Liver (tissue), 9 donors: Measurements from ENCODE around the gene CCDC200. TPM values are rescaled to one million over a fixed set of nuclear protein-coding genes. Genes with fewer than 3 reads are reported as not detected.
"Not testable (repeated sequence)": the region's sequence is repeated elsewhere in the genome, so short reads cannot be mapped to it uniquely, and the experiment has no call there.

ENCODE experiments used
- DNase-seq: peaks from one replicate; pipeline ENCODE4 v3.0.0-alpha.2; 2017; ENCODE audit warnings: low spot score
- H3K27ac ChIP-seq, 2 donors: one replicate each; pipeline ENCODE4 v1.7.0; 2013; ENCODE audit warnings: inconsistent platforms in 2 of 2, low read length in 2 of 2, control low read depth in 1 of 2, low read depth in 1 of 2, mild to moderate bottlenecking in 1 of 2
- H3K27me3 ChIP-seq, 4 donors: one replicate each; pipeline versions ENCODE4 v1.6.1 to v1.7.0; 2013; ENCODE audit warnings: low read length in 3 of 4, inconsistent platforms in 1 of 4, mild to moderate bottlenecking in 1 of 4, moderate library complexity in 1 of 4; ENCODE audit not compliant: control insufficient read depth in 4 of 4, insufficient read depth in 4 of 4
- H3K36me3 ChIP-seq, 4 donors: one replicate each; pipeline versions ENCODE4 v1.6.1 to v1.7.0; 2013; ENCODE audit warnings: low read length in 3 of 4, mild to moderate bottlenecking in 3 of 4, low read depth in 1 of 4, moderate library complexity in 1 of 4; ENCODE audit not compliant: control insufficient read depth in 4 of 4, insufficient read depth in 3 of 4
- H3K4me1 ChIP-seq, 4 donors: one replicate each; pipeline versions ENCODE4 v1.6.1 to v1.7.0; 2013; ENCODE audit warnings: low read length in 3 of 4, mild to moderate bottlenecking in 3 of 4, moderate library complexity in 1 of 4; ENCODE audit not compliant: control insufficient read depth in 4 of 4, insufficient read depth in 4 of 4
- H3K4me3 ChIP-seq, 3 donors: one replicate each; pipeline versions ENCODE4 v1.6.1 to v1.7.0; 2013; ENCODE audit warnings: low read length in 3 of 3, control low read depth in 1 of 3, low read depth in 1 of 3, mild to moderate bottlenecking in 1 of 3
- H3K9ac ChIP-seq, 2 donors: one replicate each; pipeline ENCODE4 v1.7.0; 2013; ENCODE audit warnings: low read length in 2 of 2, mild to moderate bottlenecking in 2 of 2, moderate library complexity in 2 of 2, control low read depth in 1 of 2, low read depth in 1 of 2
- H3K9me3 ChIP-seq, 4 donors: one replicate each; pipeline versions ENCODE4 v1.6.1 to v1.7.0; 2013; ENCODE audit warnings: low read length in 3 of 4; ENCODE audit not compliant: control insufficient read depth in 4 of 4
- ATF3 ChIP-seq: IDR thresholded peaks from 2 replicates; pipeline ENCODE4 v1.6.1; 2016; ENCODE audit warnings: antibody characterized with exemption
- EGR1 ChIP-seq, 2 donors: IDR thresholded peaks; 2 replicates each; pipeline ENCODE4 v1.6.1; 2016 to 2018; ENCODE audit warnings: antibody characterized with exemption in 2 of 2, low read depth in 2 of 2
- FOXA1 ChIP-seq: IDR thresholded peaks from 2 replicates; pipeline ENCODE4 v1.6.1; 2016; ENCODE audit warnings: antibody characterized with exemption
- FOXA2 ChIP-seq: IDR thresholded peaks from 2 replicates; pipeline ENCODE4 v1.6.1; 2016; ENCODE audit warnings: antibody characterized with exemption
- GABPA ChIP-seq, 2 donors: IDR thresholded peaks in 1 of 2; conservative IDR thresholded peaks in 1 of 2; 2 replicates each; pipeline ENCODE4 v1.6.1; 2016; ENCODE audit warnings: antibody characterized with exemption in 2 of 2, mild to moderate bottlenecking in 1 of 2, moderate library complexity in 1 of 2
- HNF4A ChIP-seq, 2 donors: conservative IDR thresholded peaks; 2 replicates each; pipeline ENCODE4 v1.6.1; 2016; ENCODE audit warnings: antibody characterized with exemption in 2 of 2, mild to moderate bottlenecking in 2 of 2
- HNF4G ChIP-seq: IDR thresholded peaks from 2 replicates; pipeline ENCODE4 v1.6.1; 2016; ENCODE audit warnings: antibody characterized with exemption
- JUND ChIP-seq, 2 donors: IDR thresholded peaks; 2 replicates each; pipeline ENCODE4 v1.6.1; 2016; ENCODE audit warnings: antibody characterized with exemption in 2 of 2
- NR2F2 ChIP-seq: IDR thresholded peaks from 2 replicates; pipeline ENCODE4 v1.6.1; 2016; ENCODE audit warnings: antibody characterized with exemption
- RAD21 ChIP-seq, 2 donors: IDR thresholded peaks; 2 replicates each; pipeline ENCODE4 v1.6.1; 2016; ENCODE audit warnings: antibody characterized with exemption in 2 of 2, mild to moderate bottlenecking in 2 of 2
- RXRA ChIP-seq, 2 donors: IDR thresholded peaks; 2 replicates each; pipeline ENCODE4 v1.6.1; 2017 to 2018; ENCODE audit warnings: antibody characterized with exemption in 2 of 2, mild to moderate bottlenecking in 1 of 2
- SP1 ChIP-seq: IDR thresholded peaks from 2 replicates; pipeline ENCODE4 v1.6.1; 2018; ENCODE audit warnings: antibody characterized with exemption, mild to moderate bottlenecking
- YY1 ChIP-seq: IDR thresholded peaks from 2 replicates; pipeline ENCODE4 v1.6.1; 2016; ENCODE audit warnings: antibody characterized with exemption, mild to moderate bottlenecking
- WGBS: extraction: QIAGEN DNeasy Blood & Tissue Kit; methylation state at CpG from one replicate; pipeline ENCODE4 v1.1.7; 2013; 5-methylcytosine and 5-hydroxymethylcytosine counted together
- polyA plus RNA-seq, 2 donors: library from polyadenylated mRNA; stranded (reverse) in 1 of 2; unstranded in 1 of 2; fragments of 200-250 nt in 1 of 2; fragments of >200 nt in 1 of 2; fragmentation: Nextera tagmentation in 1 of 2; extraction: Ambion mirVana in 1 of 2; gene quantifications; one replicate each; pipeline versions ENCODE4 v1.2.1 to v1.2.3, GENCODE V29; 2013 to 2015
- total RNA-seq, 2 donors: library from RNA; depleted of rRNA; stranded (reverse); fragments of >200 nt; gene quantifications; one replicate each; pipeline ENCODE4 v1.2.3, GENCODE V29; 2014
- TF ChIP-seq, protein P1 (sequence below): fragments of 150-350 bp; IDR thresholded peaks from 2 replicates; pipeline ENCODE4 v1.5.1; 2017; ENCODE audit warnings: improper control_type of control experiment, low read depth, low read length; ENCODE audit not compliant: missing input control
- TF ChIP-seq, protein P2 (sequence below): IDR thresholded peaks from 2 replicates; pipeline ENCODE4 v1.6.1; 2016; ENCODE audit warnings: antibody characterized with exemption
- donor health status: healthy.
- donor health status: healthy.
- donor health status: healthy.
- donor health status: healthy.
- donor health status: healthy.

The CCDC200 gene
- total and polyA plus RNA-seq, 4 donors = 1.3 TPM; not detected in 3

DNA sequence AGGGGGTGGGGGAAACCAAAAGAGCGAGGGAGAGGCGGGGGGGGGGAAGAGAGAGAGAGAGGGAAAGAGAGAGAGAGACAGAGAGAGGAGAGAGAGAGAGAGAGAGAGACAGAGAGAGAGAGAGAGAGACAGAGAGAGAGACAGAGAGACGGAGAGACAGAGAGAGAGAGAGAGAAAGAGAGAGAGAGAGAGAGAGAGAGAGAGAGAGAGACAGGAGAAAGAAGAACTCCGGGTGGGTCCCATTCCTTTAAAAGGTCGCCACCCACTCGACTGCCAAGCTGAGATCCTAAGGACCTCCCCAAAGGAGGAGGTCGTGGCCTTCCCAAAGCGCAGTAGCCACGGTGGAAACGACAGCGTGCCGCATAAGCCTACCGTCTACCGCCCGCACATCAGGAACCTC is 4.8 kb upstream of the CCDC200 start:
- 0% methylated on average over 1 of the region's 15 CpGs for WGBS
- H3K36me3 ChIP-seq, H3K9ac ChIP-seq, DNase-seq, H3K27me3 ChIP-seq, H3K27ac ChIP-seq, H3K4me3 ChIP-seq, H3K4me1 ChIP-seq, H3K9me3 ChIP-seq: not testable (repeated sequence)

DNA sequence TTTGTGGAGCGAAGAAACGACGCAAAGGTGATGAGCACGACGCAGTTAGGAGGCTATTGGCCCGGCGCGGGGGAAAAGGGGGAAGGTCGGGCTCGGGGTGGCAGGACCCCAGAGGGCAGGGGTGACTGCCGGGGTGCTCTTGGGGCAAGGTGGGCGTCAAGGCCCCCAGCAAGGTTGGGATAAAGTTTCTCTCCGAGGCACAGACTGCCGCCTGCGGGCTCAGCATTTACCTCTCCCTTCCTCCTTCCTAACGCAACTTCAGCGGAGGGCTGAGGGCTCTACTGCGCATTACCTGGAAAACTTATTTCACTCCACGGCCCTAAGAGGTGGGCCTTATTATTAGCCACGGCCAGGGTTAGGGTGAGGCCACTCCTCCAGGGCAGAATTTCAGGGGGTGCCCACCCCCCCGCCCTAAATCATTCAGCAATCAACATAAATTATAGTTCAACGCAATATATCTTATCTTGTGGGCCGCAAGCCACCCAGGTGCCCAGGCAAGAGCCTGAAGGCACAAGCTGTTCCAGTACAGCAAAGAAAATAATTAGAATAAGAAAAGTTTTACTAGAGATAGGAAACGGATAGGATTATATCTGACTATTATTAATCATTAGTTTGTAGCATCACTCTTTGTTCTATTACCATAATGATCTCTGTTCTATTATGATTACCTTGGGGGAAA is 3.7 kb upstream of the CCDC200 start:
- H3K9me3 ChIP-seq, H3K4me3 ChIP-seq, H3K9ac ChIP-seq, H3K4me1 ChIP-seq, H3K36me3 ChIP-seq, H3K27me3 ChIP-seq: not testable (repeated sequence)
- peak; percentile 31 for DNase-seq
- 69% methylated on average over 16 of the region's 24 CpGs for WGBS
- H3K27ac ChIP-seq = peak overlapping the region in 1 of 2 donors; percentile 54

DNA sequence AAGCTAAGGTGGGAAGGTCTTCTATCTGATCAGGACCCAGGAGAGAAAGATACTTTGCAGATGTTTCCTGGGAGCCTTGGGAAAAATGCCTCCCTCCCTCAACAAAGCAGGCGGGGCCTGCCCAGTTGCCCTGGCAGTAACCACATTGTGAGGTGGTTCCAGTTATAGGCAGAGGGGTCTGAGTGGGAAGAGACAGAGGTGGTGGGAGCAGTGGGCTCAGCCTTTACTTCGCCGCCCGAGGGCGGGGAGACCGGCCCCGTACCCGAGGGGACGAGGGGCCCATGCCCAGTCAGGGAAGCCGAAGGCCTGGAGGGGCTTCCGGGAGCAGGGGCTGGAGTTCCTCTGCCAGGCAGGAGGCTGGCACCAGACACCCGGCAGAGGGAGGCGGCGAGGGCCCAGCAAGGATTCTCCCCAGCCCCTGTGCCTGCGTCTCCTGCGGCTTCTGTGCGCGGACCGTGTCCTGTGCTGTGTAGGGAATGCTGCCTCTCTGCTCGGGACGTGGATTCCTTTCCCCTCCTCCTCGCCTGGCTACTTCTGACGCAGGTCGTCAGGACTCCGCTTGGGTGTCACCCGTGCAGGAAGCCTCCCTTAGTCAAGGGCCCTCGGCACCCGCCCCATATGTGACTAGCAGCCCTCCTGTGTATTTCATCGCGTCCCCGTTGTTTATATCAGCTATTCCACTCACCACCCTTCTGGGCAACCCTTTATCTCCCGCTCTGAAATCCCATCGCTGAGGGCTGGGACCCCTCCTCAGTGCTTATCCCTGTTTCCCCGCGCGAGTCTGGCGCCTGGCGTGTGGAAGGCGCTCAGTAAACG is 3.0 kb upstream of the CCDC200 start:
- H3K36me3 ChIP-seq, DNase-seq, H3K4me3 ChIP-seq, H3K9me3 ChIP-seq, H3K27me3 ChIP-seq, H3K4me1 ChIP-seq, H3K9ac ChIP-seq: not testable (repeated sequence)
- H3K27ac ChIP-seq = peak overlapping the region in 1 of 2 donors; percentile 54
- WGBS = 68% methylated on average over 18 of the region's 40 CpGs

DNA sequence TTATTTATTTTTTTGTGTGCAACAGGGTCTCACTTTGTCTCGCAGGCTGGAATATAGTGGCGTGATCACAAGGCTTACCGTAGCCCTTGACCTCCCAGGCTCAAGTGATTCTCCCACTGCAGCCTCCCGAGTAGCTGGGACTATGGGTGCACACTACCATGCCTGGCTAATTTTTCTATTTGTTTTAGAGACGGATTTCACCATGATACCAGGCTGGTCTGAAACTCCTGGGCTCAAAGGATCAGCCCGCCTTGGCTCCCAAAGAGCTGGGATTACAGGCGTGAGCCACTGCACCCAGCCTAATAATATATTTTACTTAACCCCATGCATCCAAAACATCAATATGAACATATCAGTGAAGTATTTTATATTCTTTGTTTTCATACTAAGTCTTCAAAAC is 2.0 kb downstream of the CCDC200 start:
- H3K4me3 ChIP-seq = no peak overlapping the region
- 86% methylated on average over 7 of the region's 7 CpGs for WGBS
- H3K27me3 ChIP-seq = no peaks in the 10 kb centered on the region
- no peak overlapping the region for H3K9ac ChIP-seq
- H3K36me3 ChIP-seq = peaks cover 0 to 4% (median 0%) of the 10 kb centered on the region in 4 donors
- no peak overlapping the region for H3K27ac ChIP-seq
- H3K4me1 ChIP-seq = no peaks in the 10 kb centered on the region
- DNase-seq = peak; percentile 3
- H3K9me3 ChIP-seq = no peaks in the 10 kb centered on the region
- no peak for TF ChIP-seq RAD21 (IDR thresholded peaks at IDR 0.05)
- TF ChIP-seq, protein P1, sequence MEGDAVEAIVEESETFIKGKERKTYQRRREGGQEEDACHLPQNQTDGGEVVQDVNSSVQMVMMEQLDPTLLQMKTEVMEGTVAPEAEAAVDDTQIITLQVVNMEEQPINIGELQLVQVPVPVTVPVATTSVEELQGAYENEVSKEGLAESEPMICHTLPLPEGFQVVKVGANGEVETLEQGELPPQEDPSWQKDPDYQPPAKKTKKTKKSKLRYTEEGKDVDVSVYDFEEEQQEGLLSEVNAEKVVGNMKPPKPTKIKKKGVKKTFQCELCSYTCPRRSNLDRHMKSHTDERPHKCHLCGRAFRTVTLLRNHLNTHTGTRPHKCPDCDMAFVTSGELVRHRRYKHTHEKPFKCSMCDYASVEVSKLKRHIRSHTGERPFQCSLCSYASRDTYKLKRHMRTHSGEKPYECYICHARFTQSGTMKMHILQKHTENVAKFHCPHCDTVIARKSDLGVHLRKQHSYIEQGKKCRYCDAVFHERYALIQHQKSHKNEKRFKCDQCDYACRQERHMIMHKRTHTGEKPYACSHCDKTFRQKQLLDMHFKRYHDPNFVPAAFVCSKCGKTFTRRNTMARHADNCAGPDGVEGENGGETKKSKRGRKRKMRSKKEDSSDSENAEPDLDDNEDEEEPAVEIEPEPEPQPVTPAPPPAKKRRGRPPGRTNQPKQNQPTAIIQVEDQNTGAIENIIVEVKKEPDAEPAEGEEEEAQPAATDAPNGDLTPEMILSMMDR = no peak
- TF ChIP-seq FOXA1 = no peak
- TF ChIP-seq HNF4G = no peak
- TF ChIP-seq ATF3 = no peak
- no peak for TF ChIP-seq FOXA2
- no peak for TF ChIP-seq NR2F2
- TF ChIP-seq EGR1 (IDR thresholded peaks at IDR 0.05; ENCODE audit: low read depth in 2 of 2) = no peak
- TF ChIP-seq SP1 = no peak
- no peak for TF ChIP-seq YY1
- TF ChIP-seq, protein P2, sequence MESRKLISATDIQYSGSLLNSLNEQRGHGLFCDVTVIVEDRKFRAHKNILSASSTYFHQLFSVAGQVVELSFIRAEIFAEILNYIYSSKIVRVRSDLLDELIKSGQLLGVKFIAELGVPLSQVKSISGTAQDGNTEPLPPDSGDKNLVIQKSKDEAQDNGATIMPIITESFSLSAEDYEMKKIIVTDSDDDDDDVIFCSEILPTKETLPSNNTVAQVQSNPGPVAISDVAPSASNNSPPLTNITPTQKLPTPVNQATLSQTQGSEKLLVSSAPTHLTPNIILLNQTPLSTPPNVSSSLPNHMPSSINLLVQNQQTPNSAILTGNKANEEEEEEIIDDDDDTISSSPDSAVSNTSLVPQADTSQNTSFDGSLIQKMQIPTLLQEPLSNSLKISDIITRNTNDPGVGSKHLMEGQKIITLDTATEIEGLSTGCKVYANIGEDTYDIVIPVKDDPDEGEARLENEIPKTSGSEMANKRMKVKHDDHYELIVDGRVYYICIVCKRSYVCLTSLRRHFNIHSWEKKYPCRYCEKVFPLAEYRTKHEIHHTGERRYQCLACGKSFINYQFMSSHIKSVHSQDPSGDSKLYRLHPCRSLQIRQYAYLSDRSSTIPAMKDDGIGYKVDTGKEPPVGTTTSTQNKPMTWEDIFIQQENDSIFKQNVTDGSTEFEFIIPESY = no peak
- TF ChIP-seq RXRA (IDR thresholded peaks at IDR 0.05) = no peak
- TF ChIP-seq JUND (IDR thresholded peaks at IDR 0.05) = no peak
- TF ChIP-seq GABPA (IDR thresholded peaks at IDR 0.05 in 1 of 2, conservative IDR thresholded peaks at IDR 0.05 in 1 of 2) = no peak
- no peak for TF ChIP-seq HNF4A (conservative IDR thresholded peaks at IDR 0.05)
